GM18868 (cell line): ENCODE data around the gene TNFRSF12A.
"Not testable (repeated sequence)": the region's sequence is repeated elsewhere in the genome, so short reads cannot be mapped to it uniquely, and the experiment has no call there.

Source experiments
- ATAC-seq: cut with Tn5 transposase; IDR thresholded peaks from one replicate; pipeline ENCODE4 v1.9.1; 2021; ENCODE audit warnings: mild to moderate bottlenecking, moderate library complexity; ENCODE audit not compliant: unreplicated experiment

The TNFRSF12A gene

DNA sequence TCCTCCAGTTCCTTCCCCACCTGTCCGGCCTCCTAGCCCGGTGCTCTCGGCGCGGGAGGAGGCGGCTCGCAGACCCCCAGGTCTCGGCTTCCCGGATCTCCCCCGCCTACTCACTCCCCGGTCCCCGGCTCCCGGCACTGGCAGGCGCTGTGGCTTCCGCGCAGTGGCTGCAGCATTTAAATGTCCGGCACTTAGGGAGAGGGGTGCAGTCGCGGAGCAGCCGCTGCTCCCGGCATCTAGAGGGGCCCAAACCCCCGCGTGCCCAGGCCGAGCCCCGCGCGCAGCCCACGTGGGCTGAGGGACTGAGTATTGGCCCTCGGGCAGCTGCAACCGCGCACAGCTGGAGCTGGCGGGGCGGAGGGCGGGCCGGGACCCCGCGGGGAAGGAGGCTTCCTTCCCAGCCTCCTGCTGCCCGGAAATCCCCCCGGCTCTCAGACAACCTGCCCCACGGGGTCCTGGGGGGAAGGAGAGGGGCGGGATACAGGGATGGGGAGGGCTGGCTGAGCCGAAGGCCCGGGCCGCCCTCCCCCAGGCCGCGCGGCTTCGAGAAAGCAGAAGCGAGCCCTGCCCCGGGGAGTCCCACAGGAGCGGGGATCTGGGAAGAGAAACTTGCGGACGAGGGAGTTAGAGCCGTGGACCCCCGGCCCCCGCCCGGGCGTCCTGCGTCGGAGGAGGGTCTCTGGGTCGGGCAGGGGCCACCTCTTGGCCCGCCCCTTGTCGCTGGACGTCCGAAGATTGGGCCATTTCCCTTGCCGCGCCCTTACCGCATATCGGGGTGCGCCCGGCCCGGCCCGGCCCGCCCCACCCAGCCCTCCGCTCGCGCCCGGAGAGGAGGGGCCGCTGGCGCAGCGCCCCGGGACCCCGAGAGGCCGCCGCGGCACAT, 25.8 kb downstream of the TNFRSF12A start, which contains the start of gene MMP25:
Gene MMP25, plus strand, starts transcription at position 804 of the 883 bp plus-strand sequence. CDS start 357 bp downstream, outside the sequence.
- no peak for ATAC-seq

GRCh38 chr16:3046641-3047386, 26.6 kb downstream of the TNFRSF12A start:
- no peak for ATAC-seq

- ATAC-seq: no peak
Observed at GRCh38 chr16:3047387-3047720, 27.2 kb downstream of the TNFRSF12A start.

GRCh38 chr16:3049921-3050481, 29.8 kb downstream of the TNFRSF12A start:
- no peak for ATAC-seq

DNA sequence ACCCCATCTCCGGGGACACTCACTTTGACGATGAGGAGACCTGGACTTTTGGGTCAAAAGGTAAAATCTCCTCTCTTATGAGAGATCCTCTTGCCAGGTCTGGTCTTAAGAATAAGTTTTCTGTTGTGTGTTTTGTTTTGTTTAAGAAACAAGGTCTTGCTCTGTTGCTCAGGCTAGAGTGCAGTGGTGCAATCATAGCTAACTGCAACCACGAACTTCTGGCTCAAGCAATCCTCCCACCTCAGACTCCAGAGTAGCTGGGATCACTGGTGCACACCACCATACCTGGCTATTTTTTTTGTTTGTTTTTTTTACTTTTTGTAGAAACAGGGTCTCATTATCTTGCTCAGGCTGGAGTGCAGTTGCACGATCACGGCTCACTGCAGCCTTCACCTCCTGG, 30.3 kb downstream of the TNFRSF12A start:
- no peak for ATAC-seq

- no peak for ATAC-seq
Observed at GRCh38 chr16:3051009-3051408, 30.8 kb downstream of the TNFRSF12A start.

DNA sequence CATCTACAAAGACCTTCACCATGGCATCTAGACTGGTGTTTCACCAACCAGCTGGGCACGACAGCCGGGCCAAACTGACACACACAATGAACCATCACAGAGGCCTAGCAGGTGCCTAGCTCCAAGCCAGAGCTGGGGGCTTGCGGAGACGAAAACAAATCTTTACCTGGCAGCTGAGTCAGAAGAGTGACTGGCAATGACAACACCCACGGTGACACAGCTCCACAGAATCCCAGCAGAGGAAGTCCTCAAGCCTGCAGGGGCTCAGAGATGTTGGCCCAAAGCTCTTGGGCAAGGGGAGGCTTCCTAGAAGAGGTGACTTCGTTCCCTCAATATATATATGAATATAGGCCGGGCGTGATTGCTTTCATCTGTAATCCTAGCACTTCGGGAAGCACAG, 31.3 kb downstream of the TNFRSF12A start:
- ATAC-seq: no peak

GRCh38 chr16:3052571-3053329, 32.6 kb downstream of the TNFRSF12A start:
- ATAC-seq: not testable (repeated sequence)

DNA sequence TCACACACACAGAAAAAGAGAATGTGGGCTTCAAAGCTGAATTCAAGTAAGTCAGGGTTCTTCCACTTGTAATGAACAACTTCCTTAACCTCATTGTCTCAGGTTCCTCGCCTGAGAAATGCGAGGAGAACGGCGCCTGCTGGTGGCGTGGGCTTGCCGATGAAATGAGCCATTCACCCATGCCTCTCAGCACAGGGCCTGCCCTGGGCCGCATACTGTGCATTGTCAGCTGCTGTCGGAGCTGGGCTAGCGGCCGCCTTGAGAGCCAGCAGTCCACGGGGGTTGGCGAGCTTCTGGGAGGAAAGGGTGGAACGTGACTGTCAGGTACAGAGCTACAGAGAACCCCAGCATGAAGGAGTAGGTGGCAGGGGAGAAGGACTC, 33.2 kb downstream of the TNFRSF12A start:
- ATAC-seq: not testable (repeated sequence)

GRCh38 chr16:3054965-3055733, 35.0 kb downstream of the TNFRSF12A start:
- ATAC-seq: no peak

DNA sequence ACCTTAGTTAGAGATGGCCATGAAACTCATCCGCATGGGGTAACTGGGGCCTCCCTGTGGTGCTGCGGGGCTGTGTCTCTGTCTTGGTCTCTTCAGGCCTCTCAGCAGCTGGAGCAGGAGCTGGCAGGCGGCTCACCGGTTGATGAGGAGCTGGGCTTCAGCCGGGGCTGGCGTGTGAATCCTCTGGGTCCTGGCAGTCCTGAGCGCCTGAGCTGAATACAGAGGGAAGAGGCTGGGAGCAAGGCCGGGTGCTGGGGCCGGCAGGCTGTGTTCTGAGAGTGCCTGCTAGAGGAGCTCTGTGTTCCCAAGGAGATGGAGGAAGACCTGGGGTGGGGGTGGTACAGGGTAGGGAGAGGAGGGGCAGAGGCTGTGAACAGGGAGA, 35.6 kb downstream of the TNFRSF12A start:
- not testable (repeated sequence) for ATAC-seq

- ATAC-seq: no peak
Observed at GRCh38 chr16:3056336-3057180, 36.4 kb downstream of the TNFRSF12A start.

GRCh38 chr16:3057181-3058138, 37.3 kb downstream of the TNFRSF12A start:
- ATAC-seq: no peak

GRCh38 chr16:3058139-3059030, 38.2 kb downstream of the TNFRSF12A start:
- no peak for ATAC-seq

DNA sequence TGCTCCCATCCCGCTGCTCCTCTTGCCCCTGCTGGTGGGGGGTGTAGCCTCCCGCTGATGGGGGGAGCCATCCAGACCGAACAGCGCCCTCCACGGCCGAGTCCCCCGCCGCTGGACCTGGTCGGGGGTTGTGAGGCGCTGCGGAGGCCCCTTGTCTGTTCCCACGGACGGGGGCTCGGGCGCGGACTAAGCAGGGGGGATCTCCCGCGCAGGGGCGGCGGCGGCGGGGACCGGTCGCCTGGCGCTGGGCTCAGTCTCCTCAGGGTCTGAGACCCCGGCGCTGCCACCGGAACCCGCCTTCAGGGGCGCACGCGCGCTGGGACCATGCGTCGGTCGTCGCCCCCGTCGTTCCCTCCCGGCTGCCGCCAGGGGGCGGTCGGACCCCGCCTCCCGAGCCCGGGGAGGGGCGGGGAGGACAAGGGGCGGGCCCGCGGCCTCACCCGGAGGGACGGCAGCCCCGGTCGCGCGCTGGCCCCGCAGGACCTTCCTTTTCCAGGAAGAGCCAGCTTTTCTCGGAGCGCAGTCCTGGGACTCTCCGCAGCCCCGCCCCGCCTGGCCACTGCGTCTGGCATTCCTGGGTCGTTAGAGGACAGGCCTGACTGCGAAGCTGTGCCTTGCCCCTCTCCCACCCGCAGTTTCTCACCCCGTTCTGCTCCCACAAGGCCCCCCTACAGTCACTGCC, 39.0 kb downstream of the TNFRSF12A start:
- ATAC-seq: peak; percentile 79

GRCh38 chr16:3059723-3060242, 39.6 kb downstream of the TNFRSF12A start:
- no peak for ATAC-seq
